ENCODE measurements around the gene AKAP8L. TPM values are rescaled to one million over a fixed set of nuclear protein-coding genes. Genes with fewer than 3 reads are reported as not detected.
"Not testable (repeated sequence)": the region's sequence is repeated elsewhere in the genome, so short reads cannot be mapped to it uniquely, and the experiment has no call there.

The AKAP8L gene
- total RNA-seq, 1 donor from 2014 or later: 79.8 TPM

DNA sequence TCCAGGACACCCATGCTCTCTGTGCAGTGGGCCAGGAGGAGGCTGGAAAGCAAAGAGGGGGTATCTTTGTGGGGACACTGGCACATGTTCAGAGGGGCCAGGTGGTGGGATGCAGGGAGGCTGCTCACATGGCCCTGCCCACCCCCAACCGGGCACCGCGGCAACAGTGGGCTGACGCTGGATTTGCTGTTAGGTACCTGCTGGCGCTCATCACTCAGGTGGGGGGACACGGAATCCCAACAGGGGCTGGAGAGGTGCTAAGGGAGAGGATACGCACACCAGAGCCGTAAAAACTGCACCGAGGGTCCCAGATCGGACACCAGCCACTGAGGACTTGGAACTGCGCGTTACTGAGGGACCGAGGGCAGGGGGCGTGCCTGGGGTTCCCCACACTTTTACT lies 19.2 kb downstream of the AKAP8L start:
- H3K27me3 ChIP-seq (ENCODE audit: control insufficient read depth, insufficient read depth, low read length): no peaks in the 10 kb centered on the region
- peaks cover 4% of the 10 kb centered on the region for H3K36me3 ChIP-seq (ENCODE audit: control insufficient read depth, insufficient read depth, low read length)
- no peak for TF ChIP-seq CTCF (IDR thresholded peaks at IDR 0.05; ENCODE audit: insufficient read depth, low read length, poor library complexity, severe bottlenecking)
- no peak overlapping the region for H3K4me3 ChIP-seq (ENCODE audit: low read depth, low read length)
- no peak for DNase-seq (ENCODE audit: low read depth)

DNA sequence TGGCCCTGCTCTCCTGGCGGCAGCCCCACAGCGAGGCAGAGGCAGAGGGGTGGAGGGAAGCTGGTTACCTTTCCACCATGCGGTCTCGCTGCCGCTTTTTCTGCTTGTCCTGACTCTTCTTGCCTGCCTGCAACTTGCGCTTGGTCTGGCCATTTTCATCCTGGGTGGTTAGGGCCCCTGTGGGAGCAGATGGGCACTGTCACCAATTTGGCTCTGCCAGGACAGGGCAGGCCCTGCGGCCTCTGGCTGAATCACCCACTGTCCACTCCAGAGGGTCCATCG lies 19.6 kb downstream of the AKAP8L start:
- no peak overlapping the region for H3K4me3 ChIP-seq (ENCODE audit: low read depth, low read length)
- TF ChIP-seq CTCF (IDR thresholded peaks at IDR 0.05; ENCODE audit: insufficient read depth, low read length, poor library complexity, severe bottlenecking): no peak
- H3K36me3 ChIP-seq (ENCODE audit: control insufficient read depth, insufficient read depth, low read length): peaks cover 4% of the 10 kb centered on the region
- H3K27me3 ChIP-seq (ENCODE audit: control insufficient read depth, insufficient read depth, low read length): no peaks in the 10 kb centered on the region
- no peak for DNase-seq (ENCODE audit: low read depth)

- no peaks in the 10 kb centered on the region for H3K27me3 ChIP-seq (ENCODE audit: control insufficient read depth, insufficient read depth, low read length)
- peaks cover 4% of the 10 kb centered on the region for H3K36me3 ChIP-seq (ENCODE audit: control insufficient read depth, insufficient read depth, low read length)
- H3K4me3 ChIP-seq (ENCODE audit: low read depth, low read length): no peak overlapping the region
- TF ChIP-seq CTCF (IDR thresholded peaks at IDR 0.05; ENCODE audit: insufficient read depth, low read length, poor library complexity, severe bottlenecking): no peak
- no peak for DNase-seq (ENCODE audit: low read depth)
Observed at GRCh38 chr19:15398501-15399233, 20.1 kb downstream of the AKAP8L start.

DNA sequence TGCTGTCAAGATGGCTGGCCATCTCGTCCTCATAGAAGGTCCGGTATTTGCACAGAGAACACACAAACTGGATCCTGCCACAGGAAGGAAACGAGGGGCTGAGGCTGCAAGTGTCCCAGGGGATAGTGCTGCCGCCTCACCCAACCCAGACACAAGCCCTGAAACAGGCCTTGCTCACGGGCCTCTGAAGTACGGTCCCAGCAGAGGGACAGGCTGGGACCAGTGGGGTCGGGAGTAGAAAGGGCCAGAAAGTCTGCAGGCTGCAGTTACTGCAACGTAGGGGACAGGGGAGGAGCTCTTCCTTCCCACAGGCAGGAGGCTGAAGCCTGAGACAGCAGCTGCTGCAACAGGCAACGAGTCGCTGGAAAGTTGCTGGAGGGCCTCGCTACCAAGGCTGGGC lies 21.0 kb downstream of the AKAP8L start:
- Histone ChIP-seq H3K4me3 (ENCODE audit: low read depth, low read length) (no peak overlapping the region), H3K27me3 (ENCODE audit: control insufficient read depth, insufficient read depth, low read length) (no peaks in the 10 kb centered on the region), H3K36me3 (ENCODE audit: control insufficient read depth, insufficient read depth, low read length) (peaks cover 4% of the 10 kb centered on the region)
- no peak for DNase-seq (ENCODE audit: low read depth)
- no peak for TF ChIP-seq CTCF (IDR thresholded peaks at IDR 0.05; ENCODE audit: insufficient read depth, low read length, poor library complexity, severe bottlenecking)

- H3K27me3 ChIP-seq (ENCODE audit: control insufficient read depth, insufficient read depth, low read length): no peaks in the 10 kb centered on the region
- no peak overlapping the region for H3K4me3 ChIP-seq (ENCODE audit: low read depth, low read length)
- peaks cover 2% of the 10 kb centered on the region for H3K36me3 ChIP-seq (ENCODE audit: control insufficient read depth, insufficient read depth, low read length)
- no peak for DNase-seq (ENCODE audit: low read depth)
- no peak for TF ChIP-seq CTCF (IDR thresholded peaks at IDR 0.05; ENCODE audit: insufficient read depth, low read length, poor library complexity, severe bottlenecking)
Observed at GRCh38 chr19:15397236-15397635, 21.6 kb downstream of the AKAP8L start.

DNA sequence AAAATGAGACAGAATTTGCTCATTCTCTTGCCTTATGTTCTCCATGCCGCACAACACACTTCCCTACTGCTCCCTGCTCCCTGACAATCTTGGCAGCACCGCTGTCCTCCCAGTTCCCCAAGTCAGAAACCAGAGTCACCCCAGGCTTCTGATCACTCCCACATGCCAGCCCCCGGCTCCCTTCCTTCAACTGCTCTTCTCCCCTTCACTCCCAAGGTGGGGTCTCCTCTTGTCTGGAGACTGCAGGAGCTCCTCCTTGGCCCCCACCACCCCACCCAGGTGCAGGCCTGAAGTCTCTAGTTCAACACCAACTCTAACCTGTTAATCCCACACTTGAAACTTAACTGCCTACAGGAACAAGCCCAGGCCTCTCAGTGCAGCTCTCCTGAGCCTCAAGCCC lies 22.4 kb downstream of the AKAP8L start:
- H3K4me3 ChIP-seq (ENCODE audit: low read depth, low read length): no peak overlapping the region
- no peak for DNase-seq (ENCODE audit: low read depth)
- TF ChIP-seq CTCF (IDR thresholded peaks at IDR 0.05; ENCODE audit: insufficient read depth, low read length, poor library complexity, severe bottlenecking): no peak
- no peaks in the 10 kb centered on the region for H3K27me3 ChIP-seq (ENCODE audit: control insufficient read depth, insufficient read depth, low read length)
- H3K36me3 ChIP-seq (ENCODE audit: control insufficient read depth, insufficient read depth, low read length): peaks cover 4% of the 10 kb centered on the region

DNA sequence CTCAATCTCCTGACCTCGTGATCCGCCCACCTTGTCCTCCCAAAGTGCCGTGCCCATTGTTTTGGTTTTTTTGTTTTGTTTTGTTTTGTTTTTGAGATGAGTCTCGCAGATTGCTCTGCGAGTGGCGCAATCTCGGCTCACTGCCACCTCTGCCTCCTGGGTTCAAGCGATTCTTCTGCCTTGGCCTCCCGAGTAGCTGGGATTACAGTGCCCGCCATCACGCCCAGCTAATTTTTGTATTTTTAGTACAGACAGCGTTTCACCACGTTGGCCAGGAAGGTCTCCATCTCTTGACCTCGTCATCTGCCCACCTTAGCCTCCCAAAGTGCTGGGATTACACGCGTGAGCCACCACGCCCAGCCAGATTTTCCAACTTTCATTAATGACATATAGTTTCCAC lies 23.5 kb downstream of the AKAP8L start:
- not testable (repeated sequence) for H3K27me3 ChIP-seq (ENCODE audit: control insufficient read depth, insufficient read depth, low read length); H3K4me3 ChIP-seq (ENCODE audit: low read depth, low read length); H3K36me3 ChIP-seq (ENCODE audit: control insufficient read depth, insufficient read depth, low read length); DNase-seq (ENCODE audit: low read depth)

Data from kidney epithelial cell (primary cell).